ENCODE results near the gene FIP1L1. TPM values are rescaled to one million over a fixed set of nuclear protein-coding genes. Genes with fewer than 3 reads are reported as not detected.

FIP1L1 gene
- total and polyA plus RNA-seq, 9 of the 15 experiments (the other 6 are each of a cell fraction or from before 2014, with no cell fraction given): 34.6 to 137 (median 72.0) TPM

- no peak for TF ChIP-seq RREB1 (CRISPR knock-in tag; IDR thresholded peaks at IDR 0.05)
- no peak for TF ChIP-seq MITF (IDR thresholded peaks at IDR 0.05)
- no peak for TF ChIP-seq CEBPG (CRISPR knock-in tag; IDR thresholded peaks at IDR 0.05)
- no peak for TF ChIP-seq CEBPG (tag; conservative IDR thresholded peaks at IDR 0.05 in 1 of 2, IDR thresholded peaks at IDR 0.05 in 1 of 2)
- peak; percentile 42 for TF ChIP-seq CBFA2T3 (IDR thresholded peaks at IDR 0.05)
- peak in 1 of 2 experiments; percentile 50; a peak in 1 of 4 replicates for TF ChIP-seq RCOR1 (IDR thresholded peaks at IDR 0.05; ENCODE audit: borderline replicate concordance in 1 of 2, low read depth in 2 of 2, low read length in 2 of 2)
- no peak for TF ChIP-seq ZNF644 (tag; IDR thresholded peaks at IDR 0.05; ENCODE audit: low read depth)
- no peak for TF ChIP-seq ZNF75A (CRISPR knock-in tag; IDR thresholded peaks at IDR 0.05)
- TF ChIP-seq SMARCB1 (IDR thresholded peaks at IDR 0.05; ENCODE audit: insufficient read length, low read depth): no peak
- no peak for TF ChIP-seq ZNF507 (tag; conservative IDR thresholded peaks at IDR 0.05)
- TF ChIP-seq SMARCA4 (IDR thresholded peaks at IDR 0.05): peak; percentile 55; the same call in 1 of the 2 replicates
- TF ChIP-seq PBX2 (CRISPR knock-in tag; IDR thresholded peaks at IDR 0.05; ENCODE audit: low read depth): no peak
- TF ChIP-seq PBX2 (tag; conservative IDR thresholded peaks at IDR 0.05; ENCODE audit: low read depth): peak; percentile 31
- no peak for TF ChIP-seq STAT6 (CRISPR knock-in tag; IDR thresholded peaks at IDR 0.05)
- TF ChIP-seq MEIS2 (IDR thresholded peaks at IDR 0.05; ENCODE audit: partially characterized antibody): peak; percentile 61
- TF ChIP-seq RNF2 (IDR thresholded peaks at IDR 0.05): no peak
Observed at GRCh38 chr4:53489279-53489889, 111.9 kb downstream of the FIP1L1 start (continued).

All from K562 (cell line).